Measurements from ENCODE around the gene EIF4EBP3.
"Not testable (repeated sequence)": the region's sequence is repeated elsewhere in the genome, so short reads cannot be mapped to it uniquely, and the experiment has no call there.

The EIF4EBP3 gene

GRCh38 chr5:140570058-140570457 lies 22.6 kb downstream of the EIF4EBP3 start:
- TF ChIP-seq SPI1 (IDR thresholded peaks at IDR 0.05; ENCODE audit: low read depth, low read length) (no peak), POU2F2 (IDR thresholded peaks at IDR 0.05; ENCODE audit: low read depth, low read length) (no peak), TAF1 (IDR thresholded peaks at IDR 0.05; ENCODE audit: low read depth, low read length) (no peak), PAX5 (IDR thresholded peaks at IDR 0.05; ENCODE audit: insufficient read depth, low read length, severe bottlenecking) (no peak), POLR2AphosphoS5 (IDR thresholded peaks at IDR 0.05; ENCODE audit: low read depth, low read length) (no peak), POLR2A (IDR thresholded peaks at IDR 0.05; ENCODE audit: low read depth, low read length) (no peak)
- no peak for DNase-seq (ENCODE audit: insufficient read length, low spot score)
- FAIRE-seq, result peak; percentile 13

DNA sequence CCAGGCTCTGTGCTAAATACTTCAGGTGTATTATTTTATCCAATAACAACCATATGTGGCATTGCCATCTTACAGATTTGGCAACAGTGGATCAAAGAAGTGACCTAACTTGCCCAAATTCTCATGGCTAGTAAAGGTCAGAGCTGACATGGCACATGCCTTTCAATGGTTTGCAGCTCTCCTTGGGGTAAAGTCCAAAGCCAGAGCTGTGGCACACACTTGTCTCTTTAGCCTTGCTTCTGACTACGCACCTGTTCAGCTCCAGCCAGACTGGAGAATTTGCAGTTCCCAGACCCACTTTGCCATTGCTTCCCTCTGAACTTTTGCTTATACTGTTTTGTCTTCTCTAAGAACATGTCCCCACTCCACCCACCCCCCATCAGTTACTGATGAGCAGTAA lies 23.0 kb downstream of the EIF4EBP3 start:
- FAIRE-seq, result peak; percentile 67
- TF ChIP-seq SPI1 (IDR thresholded peaks at IDR 0.05; ENCODE audit: low read depth, low read length) (no peak), PAX5 (IDR thresholded peaks at IDR 0.05; ENCODE audit: insufficient read depth, low read length, severe bottlenecking) (no peak), TAF1 (IDR thresholded peaks at IDR 0.05; ENCODE audit: low read depth, low read length) (no peak), POLR2A (IDR thresholded peaks at IDR 0.05; ENCODE audit: low read depth, low read length) (no peak), POU2F2 (IDR thresholded peaks at IDR 0.05; ENCODE audit: low read depth, low read length) (no peak), POLR2AphosphoS5 (IDR thresholded peaks at IDR 0.05; ENCODE audit: low read depth, low read length) (no peak)
- no peak for DNase-seq (ENCODE audit: insufficient read length, low spot score)

- no peak for TF ChIP-seq TAF1 (IDR thresholded peaks at IDR 0.05; ENCODE audit: low read depth, low read length)
- no peak for TF ChIP-seq POU2F2 (IDR thresholded peaks at IDR 0.05; ENCODE audit: low read depth, low read length)
- TF ChIP-seq PAX5 (IDR thresholded peaks at IDR 0.05; ENCODE audit: insufficient read depth, low read length, severe bottlenecking), result no peak
- TF ChIP-seq POLR2A (IDR thresholded peaks at IDR 0.05; ENCODE audit: low read depth, low read length), result no peak
- no peak for TF ChIP-seq SPI1 (IDR thresholded peaks at IDR 0.05; ENCODE audit: low read depth, low read length)
- TF ChIP-seq POLR2AphosphoS5 (IDR thresholded peaks at IDR 0.05; ENCODE audit: low read depth, low read length), result no peak
- DNase-seq (ENCODE audit: insufficient read length, low spot score) (no peak), FAIRE-seq (no peak)
These were observed 23.6 kb downstream of the EIF4EBP3 start for GRCh38 chr5:140571105-140571504.

- DNase-seq (ENCODE audit: insufficient read length, low spot score) (no peak), FAIRE-seq (no peak)
- TF ChIP-seq PAX5 (IDR thresholded peaks at IDR 0.05; ENCODE audit: insufficient read depth, low read length, severe bottlenecking) (no peak), TAF1 (IDR thresholded peaks at IDR 0.05; ENCODE audit: low read depth, low read length) (no peak), POU2F2 (IDR thresholded peaks at IDR 0.05; ENCODE audit: low read depth, low read length) (no peak), POLR2AphosphoS5 (IDR thresholded peaks at IDR 0.05; ENCODE audit: low read depth, low read length) (no peak), SPI1 (IDR thresholded peaks at IDR 0.05; ENCODE audit: low read depth, low read length) (no peak), POLR2A (IDR thresholded peaks at IDR 0.05; ENCODE audit: low read depth, low read length) (no peak)
These were observed 26.2 kb downstream of the EIF4EBP3 start for GRCh38 chr5:140573683-140574082.

GRCh38 chr5:140574165-140574564 lies 26.7 kb downstream of the EIF4EBP3 start:
- TF ChIP-seq POLR2A (IDR thresholded peaks at IDR 0.05; ENCODE audit: low read depth, low read length) (no peak), POU2F2 (IDR thresholded peaks at IDR 0.05; ENCODE audit: low read depth, low read length) (no peak), POLR2AphosphoS5 (IDR thresholded peaks at IDR 0.05; ENCODE audit: low read depth, low read length) (no peak), SPI1 (IDR thresholded peaks at IDR 0.05; ENCODE audit: low read depth, low read length) (no peak), PAX5 (IDR thresholded peaks at IDR 0.05; ENCODE audit: insufficient read depth, low read length, severe bottlenecking) (no peak), TAF1 (IDR thresholded peaks at IDR 0.05; ENCODE audit: low read depth, low read length) (no peak)
- FAIRE-seq (peak; percentile 9), DNase-seq (ENCODE audit: insufficient read length, low spot score) (no peak)

GRCh38 chr5:140575309-140575708 lies 27.8 kb downstream of the EIF4EBP3 start:
- FAIRE-seq, result no peak
- TF ChIP-seq TAF1 (IDR thresholded peaks at IDR 0.05; ENCODE audit: low read depth, low read length) (no peak), PAX5 (IDR thresholded peaks at IDR 0.05; ENCODE audit: insufficient read depth, low read length, severe bottlenecking) (no peak)
- no peak for DNase-seq (ENCODE audit: insufficient read length, low spot score)

DNA sequence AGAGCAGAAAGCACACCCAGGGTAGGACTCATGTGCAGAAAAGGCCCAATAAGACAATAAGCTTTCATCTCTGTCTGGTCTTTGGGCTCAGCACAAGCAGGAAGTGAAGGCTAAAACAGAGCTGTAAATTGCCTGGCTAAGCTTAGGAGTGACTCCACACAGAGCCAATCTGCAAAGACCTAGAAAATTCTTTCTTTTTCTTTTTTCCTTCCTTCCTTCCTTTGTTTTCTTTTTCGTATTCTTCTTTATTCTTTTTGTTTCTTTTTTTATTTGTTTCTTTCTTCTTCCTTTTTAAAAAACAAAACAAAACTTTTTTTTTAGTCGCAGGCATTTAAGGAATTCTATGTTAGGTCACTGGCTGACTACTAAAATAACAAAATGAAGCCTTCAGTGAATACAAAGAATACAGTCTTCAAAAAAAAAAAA lies 29.3 kb downstream of the EIF4EBP3 start:
- no peak for FAIRE-seq
- DNase-seq (ENCODE audit: insufficient read length, low spot score), result no peak
- TF ChIP-seq POLR2A (IDR thresholded peaks at IDR 0.05; ENCODE audit: low read depth, low read length) (no peak), POU2F2 (IDR thresholded peaks at IDR 0.05; ENCODE audit: low read depth, low read length) (no peak), SPI1 (IDR thresholded peaks at IDR 0.05; ENCODE audit: low read depth, low read length) (no peak), PAX5 (IDR thresholded peaks at IDR 0.05; ENCODE audit: insufficient read depth, low read length, severe bottlenecking) (no peak), POLR2AphosphoS5 (IDR thresholded peaks at IDR 0.05; ENCODE audit: low read depth, low read length) (no peak), TAF1 (IDR thresholded peaks at IDR 0.05; ENCODE audit: low read depth, low read length) (no peak)

- FAIRE-seq; DNase-seq (ENCODE audit: insufficient read length, low spot score): not testable (repeated sequence)
These were observed 31.8 kb downstream of the EIF4EBP3 start for GRCh38 chr5:140579188-140579747.

GRCh38 chr5:140587495-140587894 lies 40.0 kb downstream of the EIF4EBP3 start:
- FAIRE-seq (no peak), DNase-seq (ENCODE audit: insufficient read length, low spot score) (no peak)
- TF ChIP-seq PAX5 (IDR thresholded peaks at IDR 0.05; ENCODE audit: insufficient read depth, low read length, severe bottlenecking), result no peak
- TF ChIP-seq TAF1 (IDR thresholded peaks at IDR 0.05; ENCODE audit: low read depth, low read length), result no peak
- TF ChIP-seq SPI1 (IDR thresholded peaks at IDR 0.05; ENCODE audit: low read depth, low read length), result no peak

DNA sequence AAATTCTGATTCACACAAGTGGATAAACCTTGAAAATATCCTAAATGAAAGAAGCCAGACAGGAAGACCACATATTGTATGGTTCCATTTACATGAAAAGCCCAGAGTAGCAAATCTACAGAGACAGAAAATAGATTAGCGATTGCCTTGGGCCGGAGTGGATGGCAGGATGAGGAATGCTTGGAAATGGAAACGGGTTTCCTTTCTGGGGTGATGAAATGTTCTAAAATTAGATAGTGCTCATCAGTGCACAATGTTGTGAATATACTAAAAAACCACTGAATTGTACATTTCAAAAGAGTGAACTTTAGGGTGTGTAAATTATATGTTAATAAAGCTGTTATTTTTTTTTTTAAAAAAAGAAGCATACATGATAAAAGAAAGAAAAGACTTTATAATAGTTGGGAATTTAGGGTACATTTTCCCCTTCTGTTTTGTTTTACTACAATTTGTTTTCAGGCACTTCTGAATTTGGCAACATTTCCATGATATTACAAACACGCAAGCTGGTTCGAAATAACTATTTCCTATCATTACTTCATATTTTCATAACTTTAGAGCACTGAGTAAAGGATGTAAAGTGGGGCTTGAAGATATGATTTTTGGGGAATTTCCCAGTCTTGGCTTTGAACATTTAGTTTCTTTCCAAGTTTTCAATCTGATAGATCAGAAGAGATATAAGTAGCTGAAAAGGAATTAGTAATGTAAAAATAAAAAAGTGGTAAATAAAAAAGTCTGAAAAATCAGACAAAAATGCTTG lies 41.0 kb downstream of the EIF4EBP3 start:
- no peak for DNase-seq (ENCODE audit: insufficient read length, low spot score)
- TF ChIP-seq PAX5 (IDR thresholded peaks at IDR 0.05; ENCODE audit: insufficient read depth, low read length, severe bottlenecking) (no peak), POU2F2 (IDR thresholded peaks at IDR 0.05; ENCODE audit: low read depth, low read length) (no peak), POLR2A (IDR thresholded peaks at IDR 0.05; ENCODE audit: low read depth, low read length) (no peak), POLR2AphosphoS5 (IDR thresholded peaks at IDR 0.05; ENCODE audit: low read depth, low read length) (no peak), TAF1 (IDR thresholded peaks at IDR 0.05; ENCODE audit: low read depth, low read length) (no peak), SPI1 (IDR thresholded peaks at IDR 0.05; ENCODE audit: low read depth, low read length) (no peak)
- no peak for FAIRE-seq

Measured in GM12891 (cell line).